ENCODE measurements around the gene ABCG2.

DNA sequence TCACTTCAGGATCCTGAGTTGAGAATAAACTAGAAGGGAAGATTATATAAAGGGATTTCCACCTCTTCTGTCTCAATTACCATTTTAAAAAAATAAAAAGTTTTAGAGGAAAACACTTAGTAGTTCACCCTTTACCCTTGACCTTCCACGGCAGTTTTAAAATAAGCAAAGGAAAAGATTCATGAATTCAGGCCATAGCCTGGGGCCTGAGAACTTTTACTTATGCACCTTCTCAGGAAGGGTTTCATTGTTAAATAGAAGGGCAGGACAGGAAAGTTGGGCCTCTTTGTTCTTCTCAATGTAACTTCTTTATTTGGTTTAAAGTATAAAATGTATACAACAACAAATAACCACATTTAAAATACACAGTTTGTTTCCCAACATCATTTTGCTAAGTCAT, 96.1 kb downstream of the ABCG2 start:
- TF ChIP-seq, protein P1, sequence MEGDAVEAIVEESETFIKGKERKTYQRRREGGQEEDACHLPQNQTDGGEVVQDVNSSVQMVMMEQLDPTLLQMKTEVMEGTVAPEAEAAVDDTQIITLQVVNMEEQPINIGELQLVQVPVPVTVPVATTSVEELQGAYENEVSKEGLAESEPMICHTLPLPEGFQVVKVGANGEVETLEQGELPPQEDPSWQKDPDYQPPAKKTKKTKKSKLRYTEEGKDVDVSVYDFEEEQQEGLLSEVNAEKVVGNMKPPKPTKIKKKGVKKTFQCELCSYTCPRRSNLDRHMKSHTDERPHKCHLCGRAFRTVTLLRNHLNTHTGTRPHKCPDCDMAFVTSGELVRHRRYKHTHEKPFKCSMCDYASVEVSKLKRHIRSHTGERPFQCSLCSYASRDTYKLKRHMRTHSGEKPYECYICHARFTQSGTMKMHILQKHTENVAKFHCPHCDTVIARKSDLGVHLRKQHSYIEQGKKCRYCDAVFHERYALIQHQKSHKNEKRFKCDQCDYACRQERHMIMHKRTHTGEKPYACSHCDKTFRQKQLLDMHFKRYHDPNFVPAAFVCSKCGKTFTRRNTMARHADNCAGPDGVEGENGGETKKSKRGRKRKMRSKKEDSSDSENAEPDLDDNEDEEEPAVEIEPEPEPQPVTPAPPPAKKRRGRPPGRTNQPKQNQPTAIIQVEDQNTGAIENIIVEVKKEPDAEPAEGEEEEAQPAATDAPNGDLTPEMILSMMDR (IDR thresholded peaks at IDR 0.05): no peak
- no peak for TF ChIP-seq ZNF416 (CRISPR knock-in tag; IDR thresholded peaks at IDR 0.05)

Measured in WTC11 (cell line).